GM23338 (cell line): ENCODE data around the gene NXPH4.
A peak's percentile ranks its signal among the peaks of the same experiment; 100 is the strongest.

Source experiments
- CREB1 ChIP-seq: fragments of 250-450 bp; sonication (Bioruptor Pico); IDR thresholded peaks from 2 replicates; pipeline ENCODE4 v1.5.0; 2020; ENCODE audit warnings: low read depth, mild to moderate bottlenecking, moderate library complexity
- CTCF ChIP-seq, 2 experiments: fragments of 200-600 bp in 1 of 2; sonication (generic) in 1 of 2; conservative IDR thresholded peaks; 2 replicates each; pipeline versions ENCODE4 v1.5.1 to v1.6.1; 2016 to 2017; ENCODE audit warnings: antibody characterized with exemption in 2 of 2, low read depth in 2 of 2, mild to moderate bottlenecking in 2 of 2, moderate library complexity in 1 of 2
- ETS1 ChIP-seq: IDR thresholded peaks from 2 replicates; pipeline ENCODE4 v1.6.1; 2016; ENCODE audit warnings: antibody characterized with exemption
- EZH2 ChIP-seq: fragments of 200-600 bp; sonication (generic); IDR thresholded peaks from one replicate; pipeline ENCODE4 v1.8.0; 2017; ENCODE audit warnings: antibody characterized with exemption, mild to moderate bottlenecking, low read depth; ENCODE audit not compliant: unreplicated experiment
- EZH2phosphoT487 ChIP-seq: fragments of 200-600 bp; sonication (generic); IDR thresholded peaks from one replicate; pipeline ENCODE4 v1.8.1; 2018; ENCODE audit warnings: antibody characterized with exemption; ENCODE audit not compliant: unreplicated experiment
- JUNB ChIP-seq: IDR thresholded peaks from one replicate; pipeline ENCODE4 v1.6.1; 2016; ENCODE audit warnings: antibody characterized with exemption; ENCODE audit not compliant: unreplicated experiment
- NANOG ChIP-seq: IDR thresholded peaks from 2 replicates; pipeline ENCODE4 v1.6.1; 2016; ENCODE audit warnings: antibody characterized with exemption, borderline replicate concordance
- POLR2AphosphoS5 ChIP-seq: IDR thresholded peaks from 2 replicates; pipeline ENCODE4 v1.6.1; 2016; ENCODE audit warnings: antibody characterized with exemption, low read depth
- ZNF114 ChIP-seq: fragments of 250-450 bp; sonication (Bioruptor Pico); IDR thresholded peaks from 2 replicates; pipeline ENCODE4 v1.5.0; 2020; ENCODE audit warnings: mild to moderate bottlenecking, moderate library complexity
- TF ChIP-seq, protein P1 (sequence below): IDR thresholded peaks from one replicate; pipeline ENCODE4 v1.6.1; 2018; ENCODE audit warnings: antibody characterized with exemption; ENCODE audit not compliant: unreplicated experiment

DNA sequence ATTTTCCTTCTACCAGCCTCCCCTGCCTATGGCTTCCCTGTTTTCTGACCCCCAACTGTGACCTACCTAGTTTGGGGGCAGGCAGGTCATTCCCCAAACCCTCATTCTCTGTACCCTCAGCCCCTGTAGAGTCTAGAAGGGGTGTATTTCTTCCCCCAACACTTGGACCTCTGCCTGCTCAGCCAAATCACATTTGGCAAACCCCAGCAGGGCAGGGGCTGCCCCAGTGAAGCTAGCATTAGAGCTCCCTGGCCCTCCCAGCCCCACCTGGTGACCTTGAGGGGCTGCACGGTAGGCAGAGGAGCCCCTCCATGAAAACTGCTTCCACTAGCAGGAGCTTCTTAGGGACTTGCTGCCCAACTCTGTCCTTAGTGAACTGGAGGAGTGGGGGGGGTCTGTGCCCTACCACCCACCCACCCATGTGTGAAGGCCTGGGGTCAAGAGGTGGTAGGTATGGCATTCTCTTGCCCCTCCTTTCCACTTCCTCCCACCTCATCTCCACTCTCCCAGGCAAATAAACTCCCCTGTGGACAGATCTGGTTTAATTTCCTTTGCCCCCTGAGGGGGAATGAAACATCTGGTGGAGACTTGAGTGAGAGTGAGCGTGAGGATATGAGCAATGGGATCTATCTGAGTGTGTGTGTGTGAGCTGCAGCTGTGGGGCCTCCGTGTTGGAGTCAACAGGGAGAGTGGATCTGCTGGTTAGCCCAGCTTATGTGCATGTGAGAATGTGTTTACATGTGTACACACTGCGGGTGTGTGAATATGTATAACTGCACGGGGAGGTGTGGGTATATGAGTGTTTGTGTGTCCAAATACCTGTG, 1.6 kb downstream of the NXPH4 start:
- TF ChIP-seq CTCF (conservative IDR thresholded peaks at IDR 0.05; ENCODE audit: low read depth in 2 of 2) (no peak), EZH2phosphoT487 (no peak), EZH2 (peak; percentile 78), JUNB (no peak), ZNF114 (CRISPR knock-in tag) (no peak), CREB1 (no peak), POLR2AphosphoS5 (no peak), NANOG (no peak), ETS1 (no peak)
- TF ChIP-seq, protein P1, sequence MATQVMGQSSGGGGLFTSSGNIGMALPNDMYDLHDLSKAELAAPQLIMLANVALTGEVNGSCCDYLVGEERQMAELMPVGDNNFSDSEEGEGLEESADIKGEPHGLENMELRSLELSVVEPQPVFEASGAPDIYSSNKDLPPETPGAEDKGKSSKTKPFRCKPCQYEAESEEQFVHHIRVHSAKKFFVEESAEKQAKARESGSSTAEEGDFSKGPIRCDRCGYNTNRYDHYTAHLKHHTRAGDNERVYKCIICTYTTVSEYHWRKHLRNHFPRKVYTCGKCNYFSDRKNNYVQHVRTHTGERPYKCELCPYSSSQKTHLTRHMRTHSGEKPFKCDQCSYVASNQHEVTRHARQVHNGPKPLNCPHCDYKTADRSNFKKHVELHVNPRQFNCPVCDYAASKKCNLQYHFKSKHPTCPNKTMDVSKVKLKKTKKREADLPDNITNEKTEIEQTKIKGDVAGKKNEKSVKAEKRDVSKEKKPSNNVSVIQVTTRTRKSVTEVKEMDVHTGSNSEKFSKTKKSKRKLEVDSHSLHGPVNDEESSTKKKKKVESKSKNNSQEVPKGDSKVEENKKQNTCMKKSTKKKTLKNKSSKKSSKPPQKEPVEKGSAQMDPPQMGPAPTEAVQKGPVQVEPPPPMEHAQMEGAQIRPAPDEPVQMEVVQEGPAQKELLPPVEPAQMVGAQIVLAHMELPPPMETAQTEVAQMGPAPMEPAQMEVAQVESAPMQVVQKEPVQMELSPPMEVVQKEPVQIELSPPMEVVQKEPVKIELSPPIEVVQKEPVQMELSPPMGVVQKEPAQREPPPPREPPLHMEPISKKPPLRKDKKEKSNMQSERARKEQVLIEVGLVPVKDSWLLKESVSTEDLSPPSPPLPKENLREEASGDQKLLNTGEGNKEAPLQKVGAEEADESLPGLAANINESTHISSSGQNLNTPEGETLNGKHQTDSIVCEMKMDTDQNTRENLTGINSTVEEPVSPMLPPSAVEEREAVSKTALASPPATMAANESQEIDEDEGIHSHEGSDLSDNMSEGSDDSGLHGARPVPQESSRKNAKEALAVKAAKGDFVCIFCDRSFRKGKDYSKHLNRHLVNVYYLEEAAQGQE: no peak
